Suppressor macrophage (primary cell): ENCODE results near the gene BACH2.
A peak's percentile ranks its signal among the peaks of the same experiment; 100 is the strongest.

Experiments used
- DNase-seq, 4 experiments: peaks; one replicate each; pipeline ENCODE4 v3.0.0-alpha.2; 2020 to 2022

Gene BACH2

DNA sequence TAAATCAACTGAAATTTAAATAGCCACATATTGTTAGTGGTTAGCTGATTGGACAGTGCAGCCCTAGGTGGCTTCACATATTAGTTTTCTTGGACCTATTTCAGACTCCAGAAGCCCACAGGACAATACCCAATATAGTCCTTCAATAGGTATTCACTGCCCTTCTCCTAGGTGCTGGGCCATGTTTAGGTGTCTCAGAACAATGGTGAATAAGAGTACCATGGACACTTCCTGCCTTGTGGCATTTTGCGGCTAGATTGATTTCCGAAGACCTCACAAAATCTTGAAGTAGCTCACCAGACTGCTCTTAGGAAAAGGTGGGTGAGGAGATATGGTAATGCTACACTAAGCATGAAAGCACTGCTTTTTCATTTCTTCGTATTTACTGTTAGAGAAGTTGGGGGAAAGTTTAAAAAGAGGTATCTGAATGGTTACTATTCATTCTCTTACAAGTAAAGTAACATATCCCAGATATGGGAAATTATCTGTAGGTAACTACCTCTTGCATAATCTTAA is 203.0 kb downstream of the BACH2 start:
- no peak for DNase-seq

- DNase-seq = no peak
These were observed 205.8 kb downstream of the BACH2 start for GRCh38 chr6:90090866-90091265.

DNA sequence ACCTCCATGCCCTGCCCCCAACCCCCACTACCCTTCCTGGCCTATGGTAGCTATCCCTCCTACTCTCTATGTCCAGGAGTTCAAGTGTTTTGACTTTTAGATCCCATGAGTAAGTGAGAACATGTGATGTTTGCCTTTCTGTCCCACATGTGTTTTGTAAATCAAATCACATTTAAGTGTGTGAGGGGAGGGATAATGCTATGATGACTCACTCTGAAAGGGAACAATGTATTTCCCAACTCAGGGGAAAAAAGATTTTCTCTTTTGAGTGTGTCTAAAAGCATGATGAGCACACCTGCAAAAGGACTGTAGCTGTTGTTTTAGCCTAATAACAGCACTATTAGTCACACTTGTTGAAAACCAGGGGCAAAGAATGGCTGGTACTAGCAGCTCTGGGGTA is 208.6 kb downstream of the BACH2 start:
- peak; percentile 38 to 86 (median 66) for DNase-seq

- DNase-seq = no peak
These were observed 209.4 kb downstream of the BACH2 start for GRCh38 chr6:90087106-90087833.

DNA sequence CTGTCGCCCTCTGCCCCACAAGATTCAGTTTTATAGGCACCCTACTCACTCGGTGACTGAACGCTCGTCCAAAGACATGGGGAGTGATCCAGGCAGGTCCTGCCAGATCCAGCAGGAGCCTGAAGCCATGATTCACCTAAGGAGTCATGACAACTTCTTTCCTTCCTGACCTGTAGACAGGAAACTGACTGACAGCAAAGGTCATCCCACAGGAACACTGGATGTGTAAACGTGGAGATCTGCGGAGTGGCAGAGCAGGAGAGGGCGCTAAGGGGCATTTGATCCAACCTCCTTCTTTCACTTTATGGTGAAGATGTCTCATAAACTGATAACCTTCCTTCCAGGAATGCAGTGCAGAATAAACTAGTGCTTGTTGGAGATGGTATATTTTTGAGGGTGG is 210.1 kb downstream of the BACH2 start:
- no peak for DNase-seq

GRCh38 chr6:90083891-90084290 is 212.8 kb downstream of the BACH2 start:
- peak in 3 of 4 experiments; percentile 36 to 58 (median 40) for DNase-seq

- DNase-seq = peak; percentile 54 to 71 (median 68)
These were observed 213.8 kb downstream of the BACH2 start for GRCh38 chr6:90082847-90083246.

GRCh38 chr6:90080876-90081481 is 215.7 kb downstream of the BACH2 start:
- DNase-seq = no peak

DNA sequence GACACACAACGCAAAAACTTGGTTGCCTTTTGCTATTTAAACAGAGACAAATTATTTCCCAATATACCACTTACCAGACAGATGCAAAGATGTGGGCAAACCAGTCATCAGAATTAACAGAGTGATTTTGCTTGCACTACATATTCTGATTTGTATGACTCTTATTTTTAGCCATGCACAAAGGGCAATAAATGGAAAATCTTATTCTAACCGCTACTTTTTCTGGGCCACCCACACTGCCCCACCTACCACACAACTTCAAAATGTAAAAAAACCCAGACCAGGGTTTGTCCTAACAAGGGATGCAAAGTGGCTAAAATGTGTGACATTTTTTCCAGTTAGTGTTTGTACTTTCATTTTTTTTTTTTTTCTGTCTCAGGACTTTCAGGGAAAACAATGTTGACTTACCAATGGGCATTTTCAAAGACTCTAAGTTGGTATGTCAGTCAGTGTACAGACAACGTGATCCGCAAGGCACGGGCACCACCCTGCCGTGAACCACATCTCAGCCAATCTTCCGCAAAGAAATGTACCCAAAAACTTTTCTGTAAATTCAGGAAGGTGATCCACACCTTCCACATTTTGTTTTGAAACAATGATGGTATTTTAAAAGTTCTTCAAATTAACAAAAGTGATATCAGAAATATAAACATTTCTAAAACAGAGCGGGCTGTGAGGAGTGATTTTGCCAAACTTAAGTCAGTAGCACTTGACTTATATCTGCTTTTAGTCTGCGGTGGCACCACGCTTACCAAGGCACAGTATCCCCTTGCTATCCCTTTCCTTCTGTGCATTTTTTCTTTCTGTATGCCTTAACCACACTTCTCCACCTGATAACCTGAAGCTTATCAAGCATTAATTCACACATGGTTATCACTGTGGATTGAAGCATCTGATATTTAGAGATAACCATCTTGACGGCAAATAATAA is 216.8 kb downstream of the BACH2 start:
- peak in 1 of 4 experiments; percentile 11 for DNase-seq

- DNase-seq = no peak
These were observed 217.9 kb downstream of the BACH2 start for GRCh38 chr6:90078513-90079289.

GRCh38 chr6:90076511-90077415 is 219.9 kb downstream of the BACH2 start:
- DNase-seq = no peak

DNA sequence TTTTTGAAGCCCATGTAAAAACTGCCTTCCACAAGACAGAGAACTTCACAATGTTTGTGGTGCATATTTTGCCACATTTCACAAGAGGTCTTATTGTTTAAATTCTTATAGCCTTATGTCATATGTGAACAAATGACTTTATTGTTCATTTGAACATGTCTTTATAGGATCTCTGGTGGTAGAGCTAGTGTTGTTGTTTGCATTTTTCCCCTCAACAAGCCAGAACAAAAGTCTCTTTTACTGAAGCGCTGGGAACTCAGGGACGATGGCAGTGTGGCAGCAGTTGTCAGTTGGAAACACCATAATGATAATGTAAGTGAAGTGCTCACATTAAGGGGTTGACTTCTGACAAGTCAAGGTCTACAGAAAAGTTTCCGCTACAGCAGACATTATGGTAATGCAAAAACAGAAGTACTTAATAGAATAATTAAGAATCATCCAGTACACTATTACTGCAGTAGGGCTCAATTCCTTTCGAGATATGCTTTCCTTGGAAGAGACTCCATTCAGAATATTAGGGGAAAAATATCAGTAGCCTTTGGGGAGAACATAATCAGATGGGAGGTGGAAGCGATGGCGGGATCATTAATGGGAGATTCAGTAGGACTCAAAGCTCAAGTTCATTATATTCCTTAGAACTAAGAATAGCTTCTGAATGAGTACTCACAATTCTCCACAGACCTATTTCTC is 222.3 kb downstream of the BACH2 start:
- DNase-seq = no peak

- no peak for DNase-seq
These were observed 223.6 kb downstream of the BACH2 start for GRCh38 chr6:90072935-90073464.

- DNase-seq = no peak
These were observed 224.1 kb downstream of the BACH2 start for GRCh38 chr6:90072501-90072900.

DNA sequence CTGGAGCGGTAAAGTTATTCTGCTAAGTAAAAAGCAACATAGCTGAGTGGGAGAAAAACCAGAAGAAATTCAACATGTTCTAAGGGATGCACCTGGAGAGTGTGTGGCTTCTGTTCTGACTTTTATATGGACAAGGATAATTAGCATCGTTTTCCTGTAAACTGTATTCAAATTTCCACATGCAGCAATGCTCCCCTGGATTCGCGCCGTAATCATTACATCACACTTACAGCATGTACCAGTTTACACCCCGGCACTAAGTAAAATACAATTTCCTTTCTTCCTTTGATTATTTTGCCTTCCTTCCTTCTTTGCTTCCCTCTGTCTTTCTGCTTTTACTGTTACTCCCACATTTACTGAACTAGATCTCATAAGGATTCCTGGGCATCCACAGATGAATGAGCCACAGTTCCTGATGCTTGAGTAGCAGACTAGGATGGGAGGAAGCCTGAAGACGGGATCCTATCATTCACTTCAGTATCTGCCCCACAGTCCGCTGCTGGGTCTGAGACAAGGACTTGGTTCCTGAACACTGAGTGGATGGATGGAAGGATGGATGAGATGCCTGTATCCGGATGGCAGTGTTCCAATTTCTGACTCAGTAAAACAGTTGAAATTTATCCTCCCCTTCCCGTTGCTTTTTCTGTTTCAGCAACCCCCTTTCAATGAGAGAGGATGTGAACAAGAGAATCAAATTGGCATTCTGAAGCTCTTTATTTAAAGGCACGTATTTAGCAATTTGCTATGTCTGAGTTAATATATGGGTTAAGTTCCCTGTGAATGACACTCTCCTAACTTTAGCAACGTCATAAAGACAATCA is 227.7 kb downstream of the BACH2 start:
- no peak for DNase-seq

GRCh38 chr6:90068264-90068663 is 228.4 kb downstream of the BACH2 start:
- peak; percentile 68 to 84 (median 82) for DNase-seq

GRCh38 chr6:90066697-90067096 is 229.9 kb downstream of the BACH2 start:
- peak; percentile 29 to 55 (median 40) for DNase-seq

- no peak for DNase-seq
These were observed 231.5 kb downstream of the BACH2 start for GRCh38 chr6:90065173-90065572.

- no peak for DNase-seq
These were observed 234.0 kb downstream of the BACH2 start for GRCh38 chr6:90062667-90063066.
